Fibroblast of skin of left quadriceps (primary cell): ENCODE data around the gene PPP5C.
A peak's percentile ranks its signal among the peaks of the same experiment; 100 is the strongest.
"Not testable (repeated sequence)": the region's sequence is repeated elsewhere in the genome, so short reads cannot be mapped to it uniquely, and the experiment has no call there.

Experiments used
- DNase-seq, 2 experiments: peaks; one replicate each; pipeline ENCODE4 v3.0.0-alpha.2; 2013; ENCODE audit warnings: low read depth in 2 of 2

Gene PPP5C

GRCh38 chr19:46407856-46408663 lies 61.2 kb downstream of the PPP5C start:
- DNase-seq, result no peak

GRCh38 chr19:46408664-46409039 lies 61.8 kb downstream of the PPP5C start:
- DNase-seq, result no peak

- no peak for DNase-seq
Measured at GRCh38 chr19:46409191-46409590, 62.3 kb downstream of the PPP5C start.

GRCh38 chr19:46410205-46411087 lies 63.6 kb downstream of the PPP5C start:
- no peak for DNase-seq

GRCh38 chr19:46411088-46411924 lies 64.4 kb downstream of the PPP5C start:
- no peak for DNase-seq

- no peak for DNase-seq
Measured at GRCh38 chr19:46411925-46412649, 65.2 kb downstream of the PPP5C start.

GRCh38 chr19:46412650-46413261 lies 65.9 kb downstream of the PPP5C start:
- no peak for DNase-seq

- DNase-seq, result peak; percentile 96 to 97
Measured at GRCh38 chr19:46413262-46414031, 66.6 kb downstream of the PPP5C start, which contains the start of gene CCDC8. Gene CCDC8, minus strand, starts transcription at chr19:46413564. Its CDS starts 754 bp downstream, at chr19:46412810.

GRCh38 chr19:46414899-46415298 lies 68.0 kb downstream of the PPP5C start:
- not testable (repeated sequence) for DNase-seq

GRCh38 chr19:46415804-46416709 lies 69.2 kb downstream of the PPP5C start:
- DNase-seq, result peak; percentile 78 to 82

- no peak for DNase-seq
Measured at GRCh38 chr19:46420056-46420455, 73.2 kb downstream of the PPP5C start.

- DNase-seq, result no peak
Measured at GRCh38 chr19:46422344-46422743, 75.5 kb downstream of the PPP5C start.

- DNase-seq, result no peak
Measured at GRCh38 chr19:46423188-46423587, 76.3 kb downstream of the PPP5C start.

GRCh38 chr19:46426035-46426505 lies 79.2 kb downstream of the PPP5C start:
- no peak for DNase-seq

- DNase-seq, result peak; percentile 53 to 56
Measured at GRCh38 chr19:46426506-46427162, 79.7 kb downstream of the PPP5C start.

- no peak for DNase-seq
Measured at GRCh38 chr19:46427518-46428045, 80.7 kb downstream of the PPP5C start.

GRCh38 chr19:46428239-46429135 lies 81.6 kb downstream of the PPP5C start, which contains the start of gene PNMA8C:
Gene PNMA8C, minus strand, starts transcription at chr19:46428936. Its CDS starts 577 bp downstream, at chr19:46428359.
- no peak for DNase-seq
